AG09319 (cell line): ENCODE data around the gene ELOA.

Experiments
- DNase-seq: peaks from one replicate; pipeline ENCODE4 v3.0.0-alpha.2; 2010; ENCODE audit warnings: low read depth; ENCODE audit errors: extremely low read depth
- CTCF ChIP-seq: IDR thresholded peaks from 2 replicates; pipeline ENCODE4 v1.5.1; 2011; ENCODE audit warnings: low read depth, mild to moderate bottlenecking, inconsistent platforms, low read length, moderate library complexity

ELOA gene, protein sequence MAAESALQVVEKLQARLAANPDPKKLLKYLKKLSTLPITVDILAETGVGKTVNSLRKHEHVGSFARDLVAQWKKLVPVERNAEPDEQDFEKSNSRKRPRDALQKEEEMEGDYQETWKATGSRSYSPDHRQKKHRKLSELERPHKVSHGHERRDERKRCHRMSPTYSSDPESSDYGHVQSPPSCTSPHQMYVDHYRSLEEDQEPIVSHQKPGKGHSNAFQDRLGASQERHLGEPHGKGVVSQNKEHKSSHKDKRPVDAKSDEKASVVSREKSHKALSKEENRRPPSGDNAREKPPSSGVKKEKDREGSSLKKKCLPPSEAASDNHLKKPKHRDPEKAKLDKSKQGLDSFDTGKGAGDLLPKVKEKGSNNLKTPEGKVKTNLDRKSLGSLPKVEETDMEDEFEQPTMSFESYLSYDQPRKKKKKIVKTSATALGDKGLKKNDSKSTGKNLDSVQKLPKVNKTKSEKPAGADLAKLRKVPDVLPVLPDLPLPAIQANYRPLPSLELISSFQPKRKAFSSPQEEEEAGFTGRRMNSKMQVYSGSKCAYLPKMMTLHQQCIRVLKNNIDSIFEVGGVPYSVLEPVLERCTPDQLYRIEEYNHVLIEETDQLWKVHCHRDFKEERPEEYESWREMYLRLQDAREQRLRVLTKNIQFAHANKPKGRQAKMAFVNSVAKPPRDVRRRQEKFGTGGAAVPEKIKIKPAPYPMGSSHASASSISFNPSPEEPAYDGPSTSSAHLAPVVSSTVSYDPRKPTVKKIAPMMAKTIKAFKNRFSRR

DNA sequence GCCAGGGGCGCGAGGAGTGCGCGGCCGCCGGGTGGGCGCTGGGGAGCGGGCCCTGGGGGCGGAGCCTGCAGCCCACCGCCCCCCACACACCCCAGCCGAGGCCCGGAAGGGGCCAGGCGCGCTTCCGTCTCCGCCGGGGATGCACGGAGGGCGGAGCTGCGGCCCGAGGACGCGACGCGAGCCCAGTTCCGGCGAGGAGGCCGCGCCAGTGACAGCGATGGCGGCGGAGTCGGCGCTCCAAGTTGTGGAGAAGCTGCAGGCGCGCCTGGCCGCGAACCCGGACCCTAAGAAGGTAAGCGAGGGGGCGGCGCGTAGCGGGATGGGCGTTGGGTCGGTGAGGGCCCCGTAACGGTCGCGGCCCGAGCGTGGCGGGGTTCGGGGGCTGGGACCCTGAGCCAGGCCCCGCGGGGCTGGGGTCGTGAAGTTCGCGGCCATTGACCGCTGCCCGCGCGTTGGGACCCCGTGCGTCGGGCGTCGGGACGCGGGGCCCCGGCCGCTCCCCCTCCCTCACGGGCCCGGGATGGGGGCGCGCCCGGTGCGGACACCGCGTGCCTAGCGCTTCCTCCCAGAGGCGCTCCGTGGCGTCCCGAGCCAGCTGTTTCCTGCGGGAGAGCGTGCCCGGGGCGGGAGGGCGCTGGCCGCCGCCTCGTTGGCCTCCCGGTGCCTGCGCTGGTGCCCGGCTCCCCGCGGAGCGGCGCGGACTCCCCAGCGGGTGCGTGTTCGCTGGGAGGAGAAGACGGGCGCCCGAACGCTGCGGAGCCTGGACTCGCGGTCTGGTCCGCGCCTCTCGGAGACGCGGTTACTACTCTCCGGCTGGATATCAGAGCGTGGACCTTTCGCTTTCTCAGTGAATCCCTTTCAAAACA is at the start of gene ELOA:
TSS of gene ELOA (plus strand) at position 185 of the 866 bp plus-strand sequence. CDS start at position 218, 33 bp downstream.
- no peak for DNase-seq
- no peak for TF ChIP-seq CTCF

- no peak for TF ChIP-seq CTCF
- DNase-seq = no peak
Observed at GRCh38 chr1:23693599-23693998, 49.7 kb upstream of the ELOA start.

DNA sequence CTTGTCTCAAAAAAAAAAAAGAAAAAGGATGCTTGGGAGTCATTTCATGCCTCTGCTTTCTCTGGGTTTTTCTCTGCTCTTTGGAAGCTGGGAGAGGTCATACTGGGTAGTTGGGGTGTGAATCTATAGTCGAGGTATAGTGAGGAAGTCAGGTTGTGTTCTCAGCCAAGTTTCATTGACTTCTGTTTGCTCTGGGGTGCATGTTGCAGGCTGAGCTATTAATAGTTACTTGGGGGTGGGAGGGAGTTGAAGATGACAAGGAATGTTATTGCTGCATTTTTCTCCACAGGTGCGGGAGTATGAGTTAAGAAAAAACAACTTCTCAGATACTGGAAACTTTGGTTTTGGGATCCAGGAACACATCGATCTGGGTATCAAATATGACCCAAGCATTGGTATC is 48.9 kb upstream of the ELOA start:
- no peak for DNase-seq
- TF ChIP-seq CTCF = no peak

- no peak for TF ChIP-seq CTCF
- DNase-seq = no peak
Observed at GRCh38 chr1:23695667-23696066, 47.6 kb upstream of the ELOA start.

DNA sequence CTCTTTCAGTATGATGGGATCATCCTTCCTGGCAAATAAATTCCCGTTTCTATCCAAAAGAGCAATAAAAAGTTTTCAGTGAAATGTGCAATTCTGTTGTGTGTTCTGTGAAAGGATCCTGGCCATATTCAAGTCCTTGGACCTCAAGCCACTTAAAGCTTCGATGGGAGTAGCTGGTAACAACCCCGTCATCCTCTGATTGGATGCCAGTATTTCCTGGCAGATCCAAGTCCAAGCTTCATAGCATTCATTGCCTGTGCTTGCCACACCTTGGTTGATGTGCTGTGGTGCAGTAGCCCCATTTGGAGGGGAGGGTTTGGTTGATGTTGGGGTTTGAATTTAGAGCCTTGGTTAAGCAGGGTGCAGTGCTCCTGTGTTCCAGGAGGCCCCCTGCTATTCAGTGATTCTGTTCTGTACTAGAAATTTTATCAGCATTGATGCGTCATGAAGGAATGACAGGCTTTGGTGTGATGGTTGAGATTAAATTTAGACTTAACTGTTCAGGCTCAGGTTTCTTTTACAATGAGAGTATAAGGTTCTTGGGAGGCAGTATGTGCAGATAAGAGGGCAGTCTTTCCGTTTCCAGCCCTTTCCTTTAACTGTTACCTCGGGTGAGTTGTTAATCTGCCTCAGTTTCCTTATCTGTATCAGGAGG is 46.8 kb upstream of the ELOA start:
- DNase-seq = no peak
- no peak for TF ChIP-seq CTCF

GRCh38 chr1:23698466-23698865 is 44.8 kb upstream of the ELOA start:
- no peak for DNase-seq
- TF ChIP-seq CTCF = no peak
